Renal cortical epithelial cell (primary cell): Measurements from ENCODE around the gene ENO2. TPM values are rescaled to one million over a fixed set of nuclear protein-coding genes. Genes with fewer than 3 reads are reported as not detected.

Experiments used
- DNase-seq: peaks from one replicate; pipeline ENCODE4 v3.0.0-alpha.2; 2011; ENCODE audit warnings: low read depth
- total RNA-seq: library from RNA; depleted of rRNA; stranded (reverse); fragments of >200 nt; gene quantifications from 2 replicates; pipeline ENCODE4 v1.2.3, GENCODE V29; 2014

Gene ENO2
- total RNA-seq, 1 donor from 2014 or later = 41.3 TPM

- DNase-seq = no peak
These were observed 46.4 kb downstream of the ENO2 start for GRCh38 chr12:6960593-6961277.

- DNase-seq = no peak
These were observed 46.9 kb downstream of the ENO2 start for GRCh38 chr12:6961278-6961694.

- peak; percentile 46 for DNase-seq
These were observed 47.4 kb downstream of the ENO2 start for GRCh38 chr12:6961695-6962284.

- DNase-seq = no peak
These were observed 48.1 kb downstream of the ENO2 start for GRCh38 chr12:6962285-6963015.

- no peak for DNase-seq
These were observed 48.8 kb downstream of the ENO2 start for GRCh38 chr12:6963016-6963731.

- DNase-seq = no peak
These were observed 49.5 kb downstream of the ENO2 start for GRCh38 chr12:6963791-6964413.

GRCh38 chr12:6964605-6965025 lies 50.2 kb downstream of the ENO2 start:
- no peak for DNase-seq

- peak; percentile 72 for DNase-seq
These were observed 50.8 kb downstream of the ENO2 start for GRCh38 chr12:6965026-6965661.

- no peak for DNase-seq
These were observed 51.3 kb downstream of the ENO2 start for GRCh38 chr12:6965714-6966113.

- DNase-seq = no peak
These were observed 52.0 kb downstream of the ENO2 start for GRCh38 chr12:6966351-6966750.

GRCh38 chr12:6967651-6968100 lies 53.3 kb downstream of the ENO2 start:
- DNase-seq = no peak

- DNase-seq = no peak
These were observed 54.0 kb downstream of the ENO2 start for GRCh38 chr12:6968426-6968825.

- DNase-seq = no peak
These were observed 55.7 kb downstream of the ENO2 start for GRCh38 chr12:6970096-6970527.

Other genes with a start within 250 kb of the ENO2 start
- 5.6 and 18.4 TPM in 2 replicates for gene ZNF384, start 225.2 kb upstream of the ENO2 start, total RNA-seq
- 0.15 TPM in 1 of 2 replicates, not detected in the other for gene PIANP, start 213.8 kb upstream of the ENO2 start, total RNA-seq
- gene COPS7A, start 190.5 kb upstream of the ENO2 start, total RNA-seq = 66.0 and 68.3 TPM in 2 replicates
- gene MLF2, start 161.4 kb upstream of the ENO2 start, total RNA-seq = 168 and 222 TPM in 2 replicates
- 24.0 and 69.1 TPM in 2 replicates for gene PTMS, start 148.2 kb upstream of the ENO2 start, total RNA-seq
- gene LAG3, start 142.1 kb upstream of the ENO2 start, total RNA-seq = not detected in 2 replicates
- gene CD4, start 125.1 kb upstream of the ENO2 start, total RNA-seq = 0.10 TPM in 1 of 2 replicates, not detected in the other
- 3.8 TPM in 1 of 2 replicates, not detected in the other for gene GPR162, start 92.8 kb upstream of the ENO2 start, total RNA-seq
- 17.4 and 36.8 TPM in 2 replicates for gene P3H3, start 86.2 kb upstream of the ENO2 start, total RNA-seq
- gene GNB3, start 73.7 kb upstream of the ENO2 start, total RNA-seq = 0.15 TPM in 1 of 2 replicates, not detected in the other
- gene CDCA3, start 63.3 kb upstream of the ENO2 start, total RNA-seq = 1.3 and 4.7 TPM in 2 replicates
- gene USP5, start 62.4 kb upstream of the ENO2 start, total RNA-seq = 107 and 113 TPM in 2 replicates
- 1,309 and 1,579 TPM in 2 replicates for gene TPI1, start 47.0 kb upstream of the ENO2 start, total RNA-seq
- gene SPSB2, start 41.3 kb upstream of the ENO2 start, total RNA-seq = 7.0 and 13.2 TPM in 2 replicates
- gene LRRC23, start 9.8 kb upstream of the ENO2 start, total RNA-seq = 16.1 and 16.4 TPM in 2 replicates
- gene ATN1, start 13.4 kb downstream of the ENO2 start, total RNA-seq = 1.7 and 29.4 TPM in 2 replicates
- not detected in 2 replicates for gene RNU7-1, start 29.2 kb downstream of the ENO2 start, total RNA-seq
- gene C12orf57, start 29.4 kb downstream of the ENO2 start, total RNA-seq = 38.0 and 62.4 TPM in 2 replicates
- 14.8 and 18.4 TPM in 2 replicates for gene PTPN6, start 36.8 kb downstream of the ENO2 start, total RNA-seq
- 109 and 234 TPM in 2 replicates for gene PHB2, start 56.1 kb downstream of the ENO2 start, total RNA-seq
- gene EMG1, start 56.3 kb downstream of the ENO2 start, total RNA-seq = 37.8 and 61.0 TPM in 2 replicates
- 9.7 and 26.5 TPM in 2 replicates for gene LPCAT3, start 103.9 kb downstream of the ENO2 start, total RNA-seq
- 5.2 and 72.6 TPM in 2 replicates for gene C1S, start 146.1 kb downstream of the ENO2 start, total RNA-seq
- gene C1R, start 177.9 kb downstream of the ENO2 start, total RNA-seq = 4.2 and 82.9 TPM in 2 replicates
- gene C1RL, start 194.6 kb downstream of the ENO2 start, total RNA-seq = 31.4 and 68.7 TPM in 2 replicates
- 1.1 TPM in 1 of 2 replicates, not detected in the other for gene RBP5, start 214.3 kb downstream of the ENO2 start, total RNA-seq
- 34.6 and 106 TPM in 2 replicates for gene CLSTN3, start 215.8 kb downstream of the ENO2 start, total RNA-seq